GM18502 (cell line): Measurements from ENCODE around the gene CTXN3.

Experiments used
- ATAC-seq: cut with Tn5 transposase; IDR thresholded peaks from one replicate; pipeline ENCODE4 v1.9.1; 2021; ENCODE audit warnings: mild to moderate bottlenecking; ENCODE audit not compliant: unreplicated experiment, poor library complexity

Gene CTXN3

DNA sequence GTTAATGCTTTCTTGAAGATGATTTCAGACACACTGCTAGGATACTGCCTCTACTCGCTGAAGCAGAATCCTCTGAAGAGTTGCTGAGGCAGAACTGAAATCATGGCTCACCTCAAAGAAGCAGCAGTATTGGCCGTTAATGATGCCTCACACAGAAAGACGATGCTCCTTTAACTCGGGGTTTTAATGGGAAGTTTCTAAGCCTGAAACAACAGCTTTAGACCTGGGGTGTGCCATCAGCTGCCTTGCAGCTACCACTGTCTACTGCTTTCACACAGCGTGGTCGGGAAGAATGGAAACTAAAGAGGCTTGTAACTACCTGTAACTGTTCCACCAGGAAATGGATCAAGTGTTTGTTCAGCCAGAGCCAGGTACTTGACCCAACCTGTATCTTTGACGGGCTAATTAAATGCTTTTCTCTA lies at the start of gene CTXN3:
Gene CTXN3 (plus strand): TSS at position 65 of the 422 bp plus-strand sequence. CDS start 8,440 bp downstream, outside the sequence.
- ATAC-seq, result no peak

DNA sequence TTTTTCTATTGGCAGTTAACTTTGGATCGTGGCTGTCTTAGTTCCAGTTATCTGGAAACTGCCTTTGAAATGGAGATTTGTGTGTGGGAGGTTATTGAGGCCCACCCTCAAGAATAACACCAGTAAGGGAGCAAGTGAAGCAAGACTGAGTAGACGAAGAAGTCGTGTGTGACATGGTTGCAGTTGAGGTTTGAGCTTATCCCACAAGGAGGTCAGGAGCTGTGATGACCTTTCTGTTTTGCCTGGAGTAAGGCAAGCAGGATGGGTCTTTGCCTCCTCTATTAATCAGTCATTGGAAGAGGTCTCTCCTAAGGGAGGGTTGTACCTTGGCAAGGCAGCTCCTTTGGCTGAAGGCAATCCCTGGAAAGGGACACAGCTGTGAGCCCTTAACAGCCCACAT lies 49.6 kb upstream of the CTXN3 start:
- ATAC-seq, result no peak

DNA sequence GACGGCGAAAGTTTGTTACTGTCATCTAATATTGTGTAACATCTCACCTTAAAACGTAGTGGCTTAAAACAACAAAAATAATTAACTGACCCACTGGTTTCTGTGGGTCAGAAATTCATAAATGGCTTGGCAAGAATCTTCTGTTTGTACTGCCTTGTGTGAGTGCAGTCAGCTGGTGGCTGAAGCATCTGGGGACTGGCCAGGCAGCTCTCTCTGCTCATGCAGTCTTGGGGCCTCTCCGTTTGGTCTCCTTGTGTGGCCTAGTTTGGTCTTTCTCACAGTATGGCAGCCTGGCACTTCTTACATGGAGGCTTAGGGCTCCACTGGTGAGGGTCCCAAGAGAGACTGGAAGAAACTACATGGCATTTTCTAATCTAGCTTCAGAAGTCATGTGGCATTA lies 49.0 kb upstream of the CTXN3 start:
- ATAC-seq, result no peak

DNA sequence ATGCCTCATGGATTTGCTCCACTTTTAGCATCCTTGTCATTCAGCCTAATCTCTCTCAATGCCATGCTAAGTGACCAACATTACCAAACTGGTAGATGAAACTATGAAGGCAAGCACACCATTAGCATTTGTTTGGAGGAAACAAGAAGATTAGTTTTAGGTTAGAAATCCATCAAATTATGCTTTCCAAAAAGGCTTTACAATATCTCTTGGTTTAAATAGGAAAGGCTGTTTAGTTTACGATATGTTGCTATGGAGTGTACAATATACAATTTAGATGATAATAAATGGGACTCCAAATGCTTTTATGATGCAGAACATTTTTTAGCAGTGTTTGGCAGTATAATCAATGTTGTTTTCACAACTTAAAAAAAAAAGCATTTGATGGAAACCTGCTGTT lies 47.8 kb upstream of the CTXN3 start:
- ATAC-seq, result no peak

DNA sequence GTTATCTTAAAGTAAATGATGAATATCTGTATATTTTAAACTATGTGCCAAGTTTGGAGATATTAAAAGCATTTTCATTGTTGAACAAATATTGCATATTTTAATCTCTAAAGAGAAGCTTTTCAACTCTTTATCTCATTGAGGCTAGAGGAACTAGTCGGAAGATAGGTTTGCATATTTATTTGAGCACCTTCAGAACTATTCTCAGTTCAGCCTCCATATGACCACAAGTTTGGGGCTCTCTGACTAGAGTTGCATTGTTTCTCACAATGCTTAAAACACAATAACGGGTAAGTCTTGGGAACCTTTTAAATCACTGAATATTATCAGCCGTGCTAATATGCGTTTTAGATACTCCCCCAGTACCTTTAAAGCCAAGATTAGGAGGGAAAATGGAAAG lies 47.3 kb upstream of the CTXN3 start:
- ATAC-seq, result no peak

DNA sequence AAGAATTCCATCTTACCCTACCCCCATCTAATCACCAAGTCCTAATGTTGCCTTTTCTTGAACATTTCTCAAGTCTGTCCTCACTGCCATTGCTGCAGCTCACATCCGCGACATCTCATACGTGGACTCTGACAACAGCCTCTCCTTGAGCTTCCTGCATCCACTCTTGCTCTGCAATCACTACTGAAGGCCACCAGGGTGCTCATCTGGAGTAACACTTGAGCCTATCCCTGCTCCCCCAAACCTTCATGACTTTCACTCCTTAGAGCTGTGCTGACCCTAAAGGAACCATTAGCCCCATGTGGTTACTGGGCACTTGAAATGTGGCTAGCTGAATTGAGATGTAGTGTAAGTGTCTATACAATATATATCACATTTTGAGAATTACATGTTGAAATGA lies 46.4 kb upstream of the CTXN3 start:
- ATAC-seq, result peak; percentile 51

DNA sequence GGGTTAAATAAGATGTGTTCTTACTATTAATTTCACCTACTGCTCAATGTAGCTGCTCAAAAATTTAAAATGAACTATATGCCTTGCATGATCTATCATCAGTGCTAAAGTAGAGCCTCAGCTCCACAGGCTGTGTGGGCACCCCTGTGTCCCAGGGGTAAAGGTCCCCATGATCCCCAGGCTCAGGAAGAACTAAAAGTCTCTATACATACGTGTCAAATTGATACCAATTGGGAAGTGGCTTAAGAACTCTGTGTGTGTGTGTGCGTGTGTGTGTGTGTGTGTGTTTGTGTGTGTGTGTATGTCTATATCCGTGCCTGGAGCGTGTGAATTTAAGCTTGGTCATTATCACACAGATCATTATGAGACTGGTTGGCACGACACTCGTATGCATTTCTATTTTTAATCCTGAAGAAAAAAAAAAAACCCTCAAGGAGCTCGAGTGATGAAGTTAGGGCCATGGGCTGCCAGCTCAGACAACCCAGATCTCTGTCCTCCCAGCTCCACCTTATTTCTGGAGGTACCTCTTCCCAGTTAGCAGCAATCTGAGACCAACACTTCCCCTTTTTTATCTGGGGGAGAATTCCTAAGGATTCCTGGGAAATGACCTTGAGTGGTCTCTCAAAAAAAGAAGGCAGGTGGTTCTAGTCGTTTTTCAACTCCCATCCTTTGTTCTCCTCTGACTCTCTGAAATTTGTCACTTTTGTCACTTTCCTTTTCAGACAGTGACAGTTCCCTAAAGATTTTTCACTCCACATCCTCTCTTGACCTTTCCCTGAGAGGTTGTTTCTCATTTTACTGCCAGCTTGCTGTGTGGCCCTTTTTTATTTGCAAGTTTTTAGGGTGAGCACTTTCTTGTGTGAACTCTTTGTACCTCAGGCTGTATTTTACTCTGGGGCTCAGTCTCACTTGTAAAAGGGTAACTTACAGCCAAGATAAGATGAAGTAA lies 45.7 kb upstream of the CTXN3 start:
- ATAC-seq, result peak; percentile 23

DNA sequence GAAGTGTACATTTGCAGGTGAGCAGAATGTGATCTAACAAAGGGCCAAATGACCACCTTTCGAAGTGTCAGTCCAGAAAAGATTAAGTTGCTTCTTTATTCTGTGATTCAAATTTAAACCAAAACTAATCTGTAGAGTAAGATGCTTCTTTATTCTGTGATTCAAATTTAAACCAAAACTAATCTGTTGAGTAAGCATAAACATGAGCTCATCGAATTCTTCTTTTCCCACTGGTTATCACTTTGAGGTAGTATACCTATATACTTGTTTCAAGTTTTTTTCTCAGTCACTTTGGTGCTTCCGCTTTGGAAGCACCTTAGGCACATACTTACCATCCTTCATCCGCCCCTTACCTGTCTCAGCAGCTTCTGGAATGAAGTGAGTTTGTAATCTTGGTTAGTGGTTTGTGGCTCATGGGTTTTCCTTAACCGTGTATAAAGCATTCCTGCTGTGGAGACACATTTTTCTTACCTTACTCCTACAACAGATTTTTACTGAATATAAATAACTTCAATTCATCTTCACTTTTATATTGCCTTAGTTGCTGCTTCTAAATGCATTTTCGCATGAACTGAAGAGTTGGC lies 40.7 kb upstream of the CTXN3 start:
- ATAC-seq, result no peak

DNA sequence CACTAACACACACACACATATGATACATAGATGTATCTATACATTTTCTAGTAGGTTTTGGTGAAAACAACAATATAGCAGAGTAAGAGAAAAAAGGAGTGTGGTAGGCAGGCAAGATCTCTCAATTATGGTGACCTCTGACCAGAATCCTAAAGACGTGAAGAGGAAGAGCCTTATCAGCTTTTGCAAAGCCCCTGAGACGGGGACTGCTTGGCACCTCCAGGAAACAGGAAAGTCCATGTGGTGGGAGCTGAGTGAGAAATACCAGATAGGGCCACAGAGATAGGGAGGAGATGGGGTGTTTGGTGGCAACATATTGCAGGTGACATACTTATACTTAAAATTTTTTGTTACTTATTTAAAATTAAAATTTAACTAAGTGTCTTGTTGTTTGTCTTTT lies 39.9 kb upstream of the CTXN3 start:
- no peak for ATAC-seq

DNA sequence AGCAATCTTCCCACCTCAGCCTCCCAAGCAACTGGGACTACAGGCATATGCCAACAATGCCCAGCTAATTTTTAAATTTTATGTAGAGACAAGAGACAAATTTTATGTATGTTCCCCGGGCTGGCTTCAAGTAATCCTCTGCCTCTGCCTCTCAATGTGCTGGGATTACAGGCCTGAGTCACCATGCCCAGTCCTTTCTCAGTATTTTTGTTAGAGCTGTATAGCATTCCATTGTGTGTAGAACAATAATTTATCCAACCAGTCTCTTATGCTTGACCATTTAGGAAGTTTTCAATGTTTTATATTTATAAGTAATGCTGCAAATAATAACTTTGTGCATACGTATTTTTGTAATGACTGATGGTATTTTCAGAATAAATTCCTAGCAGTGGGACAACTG lies 38.9 kb upstream of the CTXN3 start:
- no peak for ATAC-seq

DNA sequence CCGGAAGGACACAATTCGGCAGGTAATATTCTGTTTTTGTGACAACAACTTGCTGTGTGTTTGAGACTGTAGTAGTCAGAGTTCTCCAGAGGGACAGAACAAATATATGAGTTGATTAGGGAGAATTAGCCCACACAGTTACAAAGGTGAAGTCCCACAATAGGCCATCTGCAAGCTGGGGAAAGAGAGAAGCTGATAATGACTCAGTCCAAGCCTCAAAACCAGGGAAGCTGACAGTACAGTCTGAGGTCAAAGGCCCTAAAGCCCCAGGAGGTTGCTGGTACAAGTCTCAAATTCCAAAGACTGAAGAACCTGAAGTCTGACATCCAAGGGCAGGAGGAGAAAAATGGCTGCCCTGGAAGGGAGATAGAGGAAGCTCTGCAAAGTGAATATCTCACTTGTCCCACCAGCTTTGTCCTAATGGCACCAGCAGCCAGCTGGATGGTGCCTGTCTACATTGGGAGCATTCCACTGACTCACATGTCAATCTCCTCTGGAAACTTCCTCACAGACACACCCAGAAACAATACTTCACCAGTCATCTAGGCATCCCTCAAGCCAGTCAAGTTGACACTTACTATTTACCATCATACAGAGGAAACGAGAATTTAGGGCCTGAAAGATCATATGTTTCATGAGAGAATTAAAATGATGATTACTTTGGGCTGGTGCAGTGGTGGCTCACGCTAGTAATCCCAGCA lies 36.3 kb upstream of the CTXN3 start:
- no peak for ATAC-seq

DNA sequence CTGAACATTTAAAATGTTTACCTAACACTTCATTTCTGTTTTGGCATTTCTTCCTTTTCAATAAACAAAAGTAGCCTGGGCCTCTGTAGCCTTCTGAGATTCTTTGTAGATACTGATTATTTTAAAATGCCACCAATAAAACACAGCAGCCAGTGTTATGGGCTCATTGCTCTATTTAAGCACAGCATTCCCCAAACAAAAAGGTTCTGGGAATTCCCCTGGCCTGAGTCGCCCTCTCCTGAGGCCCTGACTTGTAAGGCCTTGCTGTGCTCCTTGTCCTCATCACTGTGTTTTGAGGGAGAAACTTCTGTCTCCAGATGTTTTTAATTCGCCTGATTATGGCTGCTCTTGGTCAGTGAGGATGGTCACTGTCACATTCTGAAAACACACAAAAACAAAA lies 33.0 kb upstream of the CTXN3 start:
- ATAC-seq, result no peak

DNA sequence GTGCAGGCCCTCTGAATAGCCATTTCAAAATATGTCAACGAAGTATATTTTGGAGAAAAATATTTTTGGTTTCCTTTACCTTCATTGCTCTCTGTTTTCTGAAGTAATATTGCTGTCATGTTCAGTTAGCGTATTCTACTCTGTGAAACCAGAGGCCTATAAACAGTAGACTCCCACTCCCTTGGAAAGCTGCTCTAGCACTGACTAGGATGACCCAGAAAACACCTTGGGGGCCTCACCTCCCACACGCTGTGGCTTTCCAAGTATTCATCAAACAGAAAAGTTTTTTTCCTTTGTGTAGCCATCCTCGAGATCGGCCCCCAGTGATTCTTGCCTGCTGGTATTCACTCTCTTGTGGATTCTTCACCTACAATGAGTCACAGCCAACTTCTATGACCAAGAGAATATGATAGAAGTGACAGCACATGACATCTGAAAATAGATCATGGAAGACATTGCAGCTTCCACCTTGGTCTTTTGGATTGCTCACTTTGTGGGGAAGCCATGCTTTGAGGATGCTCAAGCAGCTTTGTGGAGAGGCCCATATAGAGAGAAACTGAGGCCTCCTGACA lies 28.9 kb upstream of the CTXN3 start:
- ATAC-seq, result no peak

DNA sequence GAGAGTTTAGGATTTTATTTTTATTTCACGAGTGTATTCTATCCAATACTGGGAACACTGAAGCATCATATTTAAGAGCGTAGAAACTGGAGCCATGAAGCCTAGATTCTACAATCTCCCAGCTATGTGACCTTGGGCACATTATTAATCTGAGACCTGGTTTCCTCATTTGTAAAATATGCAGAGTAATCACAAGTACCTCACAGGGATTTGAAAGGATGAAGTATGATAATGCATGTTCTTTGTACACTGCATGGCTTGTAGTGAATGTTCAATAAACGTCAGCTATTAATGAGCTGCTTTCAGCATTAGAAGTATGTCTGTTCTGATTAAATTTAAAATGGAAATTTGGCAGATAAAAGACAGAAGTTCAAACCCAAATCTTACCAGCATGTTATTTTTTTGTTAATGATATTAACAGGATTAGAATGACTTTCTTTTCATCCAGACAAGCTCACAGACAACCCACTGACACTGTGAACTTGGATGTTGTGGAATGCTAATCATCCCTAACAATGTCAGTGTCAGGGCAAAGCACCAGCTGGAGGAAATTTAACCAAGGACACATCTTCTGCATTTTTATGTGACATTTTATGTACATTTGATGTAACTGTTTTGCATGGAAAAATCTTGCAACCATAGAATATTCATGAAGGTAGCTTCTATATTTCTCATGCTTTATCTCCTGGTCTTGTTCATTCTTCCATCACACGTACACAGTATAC lies 27.1 kb upstream of the CTXN3 start:
- ATAC-seq, result no peak

DNA sequence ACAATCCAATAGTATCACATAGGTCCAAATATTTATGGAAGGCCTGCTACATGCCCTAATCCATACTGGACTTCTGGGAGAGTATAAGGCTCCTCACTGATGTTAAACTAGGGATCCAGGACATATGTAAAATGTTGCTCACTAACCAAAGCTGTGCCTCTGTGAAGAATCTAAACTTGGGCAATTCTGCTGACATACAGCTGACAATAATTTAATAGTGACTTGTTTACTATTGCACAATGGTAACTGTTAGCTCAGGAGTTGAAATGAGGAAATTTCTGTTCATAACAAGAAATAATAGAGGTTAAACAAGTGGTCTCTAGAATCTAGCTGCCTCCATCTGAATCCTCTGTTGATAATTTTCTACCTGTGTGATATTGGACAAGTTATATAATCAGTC lies 14.9 kb upstream of the CTXN3 start:
- ATAC-seq, result no peak

DNA sequence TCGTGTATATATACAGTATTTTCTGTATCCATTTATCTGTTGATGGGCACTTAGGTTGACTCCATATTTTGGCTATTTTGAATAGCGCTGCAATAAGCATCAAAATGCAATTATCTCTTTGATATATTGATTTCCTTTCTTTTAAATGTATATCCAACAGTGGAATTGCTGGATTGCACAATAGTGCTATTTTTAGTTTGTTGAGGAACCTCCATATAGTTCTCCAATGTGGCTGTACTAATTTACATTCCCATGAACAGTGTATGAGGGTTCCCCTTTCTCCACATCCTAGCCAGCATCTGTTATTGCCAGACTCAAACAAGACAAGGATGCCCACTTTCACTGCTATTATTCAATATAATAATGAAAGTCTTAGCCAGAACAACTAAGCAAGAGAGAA lies 9.1 kb upstream of the CTXN3 start:
- no peak for ATAC-seq

DNA sequence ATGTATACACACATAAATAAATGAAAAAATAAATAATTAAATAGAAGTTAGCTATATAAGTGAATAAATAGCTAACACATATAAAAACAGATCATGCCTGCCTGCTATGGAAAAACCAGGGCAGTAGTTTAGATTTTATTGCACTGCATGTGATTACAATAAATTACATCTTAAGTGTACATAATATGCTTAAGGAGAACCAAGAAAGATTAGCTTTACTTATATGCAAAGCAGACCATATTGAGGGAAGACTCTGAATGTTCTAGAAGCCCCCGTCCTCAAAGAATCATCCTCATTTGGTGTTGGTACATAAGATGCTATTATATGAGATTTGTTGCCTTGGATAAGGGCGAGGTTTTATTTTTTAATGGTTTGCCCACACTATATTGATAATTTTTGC lies 5.9 kb upstream of the CTXN3 start:
- no peak for ATAC-seq

DNA sequence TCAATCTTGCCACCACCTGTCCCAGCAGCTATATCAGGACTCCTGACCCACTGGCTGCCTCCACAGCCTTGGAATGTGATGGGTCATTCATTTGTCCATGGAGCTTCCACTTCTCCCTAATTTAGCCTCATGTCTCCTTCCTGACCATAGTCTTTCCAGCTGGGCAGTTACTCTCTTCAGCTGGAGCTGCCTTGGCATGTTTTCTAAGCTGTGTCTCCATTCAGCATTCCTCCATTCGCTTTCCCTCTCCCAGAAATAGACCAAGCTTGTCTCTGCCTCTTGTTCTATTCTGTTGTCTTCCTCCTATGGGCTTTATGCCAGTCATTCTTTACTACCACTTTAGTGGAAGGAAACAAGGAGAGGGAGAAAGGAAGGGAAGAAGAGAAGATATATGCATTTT lies 5.3 kb upstream of the CTXN3 start:
- no peak for ATAC-seq

DNA sequence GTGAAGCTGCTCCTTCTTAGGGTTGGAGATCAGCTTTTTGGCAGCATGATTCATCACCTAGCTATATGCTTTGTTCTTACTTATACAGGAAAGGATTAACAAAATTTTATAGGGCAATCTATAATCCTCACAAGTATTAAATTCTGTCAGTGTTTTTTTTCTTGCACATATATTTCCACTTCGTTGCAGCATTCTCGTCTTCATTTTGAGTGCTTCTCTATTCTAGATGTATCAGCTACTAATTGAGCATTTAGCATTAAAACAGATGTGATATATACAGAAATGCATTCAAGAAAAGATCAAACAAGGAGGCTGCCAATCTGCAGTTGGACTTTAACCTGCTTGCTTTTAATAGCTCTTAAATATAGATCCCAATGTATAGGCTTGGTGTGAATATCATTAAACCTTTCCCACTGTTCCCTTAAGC lies 3.6 kb upstream of the CTXN3 start:
- no peak for ATAC-seq

DNA sequence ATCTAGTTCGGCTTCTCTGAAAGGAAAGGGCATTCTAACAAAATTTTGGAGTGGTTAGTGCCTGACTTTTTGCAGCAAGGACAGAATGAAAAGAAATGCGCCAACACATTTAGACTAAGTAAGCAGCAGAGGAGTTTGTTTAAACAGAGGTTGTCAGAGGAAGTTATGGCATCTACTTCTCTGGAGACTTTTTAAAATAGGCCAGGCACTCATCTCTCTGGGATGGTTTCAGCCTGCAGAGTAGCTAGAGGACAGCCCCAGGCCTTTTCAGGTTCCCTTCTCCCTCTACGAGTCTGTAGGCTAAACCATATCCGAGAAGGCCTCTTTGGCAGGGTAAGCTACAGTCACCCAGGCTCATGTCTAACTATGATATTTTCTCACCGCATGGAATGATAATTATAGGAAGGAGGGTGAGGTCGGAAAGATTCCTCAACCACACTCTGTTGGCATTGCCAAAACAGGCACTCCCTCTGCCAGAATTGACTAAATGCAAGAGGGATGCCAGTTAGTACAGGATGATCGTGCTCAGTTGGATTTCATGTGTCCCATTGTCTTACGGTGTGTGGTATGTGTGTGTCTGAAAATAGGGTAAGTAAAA lies 1.4 kb upstream of the CTXN3 start:
- ATAC-seq, result no peak
